HG03097 (cell line): ENCODE measurements around the gene RBFOX2.

Experiments
- ATAC-seq: cut with Tn5 transposase; IDR thresholded peaks from one replicate; pipeline ENCODE4 v1.9.1; 2021; ENCODE audit not compliant: unreplicated experiment, low FRiP score

RBFOX2 gene

DNA sequence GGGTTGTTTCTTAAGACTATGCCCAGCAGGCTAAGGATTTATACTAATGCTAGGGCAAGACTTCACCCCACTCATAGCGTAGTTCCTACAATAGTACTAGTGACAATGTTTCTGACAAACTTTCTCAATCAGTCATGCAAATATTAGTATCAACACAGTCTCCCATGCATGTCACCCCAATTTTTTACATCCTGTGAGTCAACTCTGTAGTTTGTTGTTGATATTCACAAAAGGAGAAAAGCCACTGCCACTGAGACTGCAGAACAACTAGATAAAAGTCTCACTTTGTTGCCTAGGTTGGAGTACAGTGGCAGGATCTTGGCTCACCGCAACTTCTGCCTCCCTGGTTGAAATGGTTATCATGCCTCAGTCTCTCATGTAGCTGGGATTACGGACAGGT, 155.2 kb downstream of the RBFOX2 start:
- no peak for ATAC-seq

DNA sequence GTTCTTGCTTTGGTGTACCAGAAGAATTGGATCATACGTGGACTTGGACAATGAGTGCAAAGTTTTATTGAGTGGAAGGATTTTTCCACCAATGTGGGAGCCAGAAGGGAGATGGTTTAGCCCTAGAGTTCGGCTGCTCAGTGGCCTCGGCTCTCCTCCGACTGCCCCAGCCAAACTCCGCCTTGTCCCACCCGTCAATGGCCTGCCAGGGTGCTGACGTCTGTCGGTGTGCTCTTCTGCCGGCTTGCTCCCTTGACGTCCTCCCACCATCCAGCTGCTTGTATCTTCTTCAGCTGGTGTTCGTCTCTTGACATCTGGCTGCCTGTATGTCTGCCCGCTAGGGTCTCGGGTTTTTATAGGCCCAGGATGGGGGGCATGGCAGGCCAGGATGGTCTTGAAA, 156.2 kb downstream of the RBFOX2 start:
- ATAC-seq, result no peak

DNA sequence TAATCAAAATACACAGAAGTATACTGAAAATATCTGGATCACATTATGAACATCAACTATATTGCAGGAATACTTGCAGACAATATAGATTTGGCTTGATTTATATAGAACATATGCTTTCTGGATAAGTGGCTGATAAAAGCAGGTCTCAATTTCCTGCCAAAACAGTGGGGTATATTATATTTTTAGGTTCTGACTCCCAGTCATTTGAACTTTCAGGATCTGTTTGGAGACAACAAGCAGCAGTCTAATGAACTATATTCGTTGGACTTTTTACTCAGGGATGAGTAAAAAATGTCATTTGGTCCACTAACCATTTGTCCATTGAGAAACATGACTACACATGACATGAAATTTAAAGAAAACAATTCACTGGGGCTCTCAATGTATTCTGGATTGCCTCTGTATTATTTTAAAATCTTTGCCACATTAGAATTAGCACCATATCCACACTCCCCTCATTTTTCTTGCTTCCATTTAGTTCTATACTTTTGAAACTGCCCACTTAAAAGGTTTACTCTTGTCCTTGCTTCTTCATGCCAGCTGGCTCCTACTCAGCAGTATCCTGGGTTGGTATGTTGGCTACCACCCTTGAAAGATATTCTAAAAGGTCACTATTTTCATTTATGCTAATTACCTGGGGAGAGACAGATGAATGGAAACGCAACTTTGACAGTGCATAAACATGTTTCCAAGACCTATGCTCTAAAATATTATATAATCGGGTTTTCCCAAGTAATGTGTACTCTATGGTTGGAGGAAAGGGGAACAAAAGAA, 157.9 kb downstream of the RBFOX2 start:
- ATAC-seq, result no peak

DNA sequence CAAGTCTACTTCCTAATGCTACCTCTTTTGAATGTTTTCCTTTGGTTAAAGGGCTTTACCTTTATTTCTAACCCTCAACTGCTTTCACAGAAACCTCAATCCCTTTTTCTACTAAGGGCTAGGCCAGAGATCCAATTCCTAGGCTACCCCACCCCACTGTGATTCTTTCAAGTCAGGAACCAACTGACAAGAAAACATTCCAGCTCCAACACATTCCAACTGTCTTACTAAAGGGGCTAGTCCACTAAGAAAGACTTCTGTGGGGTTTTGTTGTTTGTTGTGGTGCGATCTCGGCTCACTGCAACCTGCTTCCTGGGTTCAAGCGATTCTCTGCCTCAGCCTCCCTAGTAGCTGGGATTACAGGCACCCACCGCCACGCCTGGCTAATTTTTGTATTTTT, 159.7 kb downstream of the RBFOX2 start:
- no peak for ATAC-seq

DNA sequence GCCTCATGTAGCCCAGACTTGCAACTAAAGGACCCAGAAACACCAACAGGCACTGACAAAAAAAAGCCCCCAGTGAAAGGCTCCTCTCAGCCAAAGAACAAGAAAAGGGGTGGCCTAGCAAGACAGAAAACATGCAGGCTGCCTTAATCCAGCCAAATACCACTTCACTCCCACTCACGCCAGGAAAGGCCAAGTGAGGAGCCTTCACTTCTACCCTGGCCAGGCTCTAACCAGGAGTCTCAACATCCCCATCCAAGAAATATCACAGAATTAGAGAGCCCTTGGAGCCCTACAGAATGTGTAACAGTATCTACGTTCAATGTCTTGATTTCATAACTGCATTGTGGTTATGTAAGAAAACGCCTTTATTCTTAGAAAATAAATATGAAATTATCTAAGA, 162.0 kb downstream of the RBFOX2 start:
- ATAC-seq, result no peak

DNA sequence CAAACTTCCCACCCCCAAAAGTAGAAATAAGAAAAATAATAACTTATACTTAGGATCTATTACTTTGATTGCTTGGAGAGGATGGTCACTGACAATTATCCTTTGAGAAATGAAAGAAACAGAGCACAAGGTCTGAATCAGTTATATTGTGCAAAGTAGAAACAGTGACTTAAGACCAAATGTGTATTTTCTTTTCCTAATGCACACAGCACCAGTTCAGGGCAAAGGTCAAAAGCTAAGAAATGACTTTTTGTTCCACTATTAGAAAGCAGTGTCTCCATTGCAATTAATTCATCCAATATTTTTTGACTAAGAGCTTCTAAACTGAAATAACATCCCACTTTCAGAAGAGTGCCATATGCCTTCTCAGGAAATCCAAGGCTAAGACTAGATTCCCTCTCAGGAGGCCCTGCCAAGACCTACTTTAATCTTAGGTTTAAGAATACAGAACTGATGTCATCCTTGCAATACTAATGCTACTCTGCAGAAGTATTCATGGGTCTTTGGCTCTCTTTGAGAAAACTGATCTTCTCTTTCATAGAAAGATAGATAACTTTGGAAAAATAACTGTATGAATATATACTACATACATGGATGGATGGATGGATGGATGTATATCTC, 164.0 kb downstream of the RBFOX2 start:
- ATAC-seq, result no peak

DNA sequence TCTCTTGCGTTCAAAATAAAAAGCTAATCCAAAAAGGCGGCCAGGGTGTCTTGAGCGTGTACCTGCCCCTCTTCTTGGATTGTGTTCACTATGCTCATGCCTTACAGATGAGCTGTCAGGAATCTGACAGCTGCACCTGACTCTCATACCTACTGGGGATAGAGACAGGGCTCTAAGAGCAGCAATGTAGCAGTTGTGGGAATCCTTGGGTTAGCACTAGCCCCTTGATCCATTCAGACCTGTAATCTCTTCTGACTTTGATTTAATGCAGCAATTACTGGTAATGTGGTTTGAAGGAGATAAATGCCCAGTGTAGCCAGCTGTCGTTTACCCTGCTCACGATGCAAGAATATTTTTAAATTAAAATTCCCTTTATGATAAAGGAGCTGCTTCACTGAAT, 165.2 kb downstream of the RBFOX2 start:
- ATAC-seq, result no peak

DNA sequence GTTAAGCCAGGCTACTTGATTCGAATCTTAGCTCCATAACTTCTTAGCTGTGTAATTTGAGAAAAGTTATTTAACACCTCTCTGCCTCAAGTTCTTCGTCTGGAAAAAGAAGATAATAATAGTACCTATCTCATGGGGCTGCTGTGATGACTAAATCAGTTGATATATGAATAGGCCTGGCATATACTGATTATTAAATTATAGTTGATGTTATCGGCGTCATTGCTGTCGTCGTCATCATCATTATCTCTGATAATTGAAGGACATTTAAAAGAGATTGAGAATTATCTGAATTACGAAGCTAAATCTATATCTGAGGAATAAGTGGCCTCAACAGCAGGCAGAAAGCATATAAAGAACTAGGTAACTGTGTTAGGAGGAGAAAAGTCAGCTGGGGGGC, 165.9 kb downstream of the RBFOX2 start:
- ATAC-seq, result no peak

DNA sequence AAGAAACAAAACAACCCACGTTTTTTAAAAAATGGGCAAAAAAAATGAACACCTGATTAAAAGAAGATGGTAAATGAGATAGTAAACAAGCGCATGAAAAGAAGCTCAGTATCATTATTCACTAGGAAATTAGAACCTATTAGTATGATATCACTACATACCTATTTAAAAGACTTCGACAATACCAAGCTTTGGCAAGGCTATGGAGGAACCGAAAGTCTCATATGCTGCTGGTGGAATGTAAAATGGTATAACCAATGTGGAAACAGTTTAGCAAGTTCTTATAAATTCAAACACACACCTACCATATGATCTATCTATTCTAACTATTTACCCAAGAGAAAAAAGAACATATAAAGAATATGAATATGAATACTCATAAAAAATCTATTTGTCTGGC, 167.2 kb downstream of the RBFOX2 start:
- no peak for ATAC-seq

DNA sequence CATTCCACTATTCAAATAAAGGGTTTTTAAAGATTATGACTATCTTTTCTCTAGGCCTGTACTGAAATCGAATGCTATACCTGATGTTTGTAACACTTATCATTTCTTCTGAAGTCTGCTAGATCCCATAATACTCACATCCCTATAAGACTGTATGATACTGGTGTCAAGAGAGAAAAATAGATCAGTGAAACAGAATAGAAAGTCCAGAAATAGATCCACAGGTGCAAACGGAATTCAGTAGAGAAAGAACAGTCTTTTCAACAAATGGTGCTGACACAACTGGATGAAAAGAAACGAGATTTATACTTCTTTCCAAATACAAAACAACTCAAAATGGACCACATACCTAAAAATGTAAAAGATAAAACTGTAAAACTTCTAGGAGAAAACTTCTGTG, 167.8 kb downstream of the RBFOX2 start:
- no peak for ATAC-seq

DNA sequence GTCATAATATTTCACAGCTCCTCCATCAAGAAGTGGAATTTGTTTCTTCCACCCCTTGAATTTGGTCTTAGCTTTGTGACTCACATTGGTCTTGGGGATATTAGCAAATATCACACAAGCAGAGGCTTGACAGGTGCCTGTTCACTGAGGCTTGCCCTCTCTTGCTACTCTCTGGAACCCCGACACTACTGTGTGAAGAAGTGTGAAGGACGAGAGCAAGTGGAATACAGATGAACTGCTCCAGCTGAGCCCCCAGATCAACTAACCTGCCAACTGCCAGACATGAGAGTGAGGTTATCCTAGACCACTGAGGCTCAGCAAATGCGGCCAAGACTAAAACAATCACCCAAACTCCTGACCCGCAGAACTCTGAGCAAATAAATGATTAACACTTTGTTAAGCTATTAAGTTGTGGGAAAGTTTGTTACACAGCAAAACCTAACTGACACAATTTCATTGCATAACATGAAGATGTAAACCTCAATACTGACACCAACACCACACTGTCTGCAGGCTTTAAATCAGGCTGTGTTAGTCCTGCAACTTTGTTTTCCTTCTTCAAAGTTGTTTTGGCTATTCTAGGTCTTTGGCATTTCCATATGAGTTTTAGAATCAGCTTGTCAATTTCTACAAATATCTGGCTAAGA, 168.4 kb downstream of the RBFOX2 start:
- ATAC-seq, result no peak

DNA sequence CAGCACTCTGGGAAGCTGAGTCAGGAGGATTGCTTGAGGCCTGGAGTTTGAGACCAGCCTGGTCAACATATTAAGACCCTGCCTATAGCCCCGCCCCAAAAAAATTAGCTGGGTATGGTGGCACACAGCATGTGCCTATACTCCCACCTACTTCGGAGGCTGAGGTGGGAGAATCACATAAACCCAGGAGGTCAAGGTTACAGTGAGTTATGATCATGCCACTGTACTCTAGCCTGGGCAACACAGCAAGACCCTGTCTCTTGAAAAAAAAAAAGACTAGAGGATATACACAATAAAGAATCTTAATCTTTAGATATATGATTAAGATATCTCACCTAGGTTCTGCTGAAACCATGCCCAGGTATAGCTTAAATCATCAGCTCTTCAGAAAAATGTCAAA, 174.3 kb downstream of the RBFOX2 start:
- ATAC-seq, result no peak

DNA sequence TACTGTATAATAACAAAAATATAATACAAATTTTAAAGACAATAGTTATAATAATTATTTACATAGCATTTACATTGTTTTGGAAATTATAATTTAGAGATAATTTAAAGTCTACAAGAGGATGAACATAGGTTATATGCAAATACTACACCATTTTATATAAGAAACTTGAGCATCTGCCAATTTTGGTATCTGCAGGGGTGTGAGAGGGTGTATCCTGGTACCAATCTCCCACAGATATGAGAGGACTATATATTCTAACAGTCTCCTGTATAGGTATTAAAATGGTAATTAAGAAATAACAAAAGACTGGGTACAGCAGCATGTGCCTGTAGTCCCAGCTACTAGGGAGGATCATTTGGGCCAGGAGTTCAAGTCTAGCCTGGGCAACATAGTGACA, 176.5 kb downstream of the RBFOX2 start:
- ATAC-seq, result no peak

DNA sequence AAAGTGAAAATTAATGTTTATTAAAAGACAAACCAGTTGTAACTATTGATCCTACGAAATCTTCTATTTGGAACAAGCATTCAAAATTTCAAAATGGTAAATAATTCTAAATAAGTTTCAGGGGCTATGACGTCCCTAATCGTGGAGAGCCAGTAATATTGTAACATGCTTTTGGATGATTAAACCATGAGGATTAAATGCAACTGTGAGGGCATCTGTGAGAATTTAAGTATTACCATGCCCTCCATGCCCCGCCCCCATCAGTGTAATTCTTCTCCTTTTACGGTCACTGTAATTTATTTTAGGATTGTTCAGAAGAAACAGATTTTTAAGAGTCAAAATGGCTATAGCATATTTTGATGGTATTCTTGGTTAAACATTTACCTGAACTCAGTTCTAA, 177.8 kb downstream of the RBFOX2 start:
- ATAC-seq, result no peak

DNA sequence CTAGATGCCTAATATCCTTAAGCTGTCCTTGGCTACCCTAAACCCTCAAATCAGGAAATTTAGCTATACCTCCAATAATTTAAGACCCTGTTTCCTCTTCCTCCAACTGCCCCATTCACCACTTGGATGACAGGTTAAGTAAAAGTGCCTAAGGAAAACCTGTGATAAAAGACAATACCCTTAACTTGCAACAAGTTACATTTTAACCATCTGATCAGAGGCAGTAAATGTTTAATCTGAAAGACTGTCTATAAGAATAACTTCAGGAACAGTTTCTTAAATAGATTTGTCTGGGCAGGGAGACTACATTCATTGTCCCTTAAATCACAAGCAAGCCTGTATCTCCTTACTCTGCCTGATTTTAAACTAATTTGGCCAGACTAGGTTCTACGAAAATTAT, 181.8 kb downstream of the RBFOX2 start:
- ATAC-seq, result no peak

DNA sequence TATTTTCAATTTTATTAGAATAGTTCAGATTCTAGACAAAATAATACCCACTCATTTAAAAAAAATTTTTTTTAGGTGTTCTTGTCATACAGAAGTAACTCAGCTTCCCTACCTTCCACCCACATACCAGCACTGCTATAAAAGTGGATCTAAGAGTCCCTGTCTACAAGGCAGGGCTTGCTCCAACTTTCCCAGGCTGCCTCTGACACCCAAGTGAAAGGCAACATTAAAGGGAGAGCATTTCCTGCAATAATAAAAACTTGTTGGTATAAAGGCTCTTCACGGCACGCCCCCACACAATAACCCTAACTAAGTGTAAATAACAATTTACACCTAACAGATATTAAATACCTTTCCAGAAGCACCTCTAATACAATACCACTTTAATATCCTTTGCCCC, 183.7 kb downstream of the RBFOX2 start:
- ATAC-seq, result no peak

DNA sequence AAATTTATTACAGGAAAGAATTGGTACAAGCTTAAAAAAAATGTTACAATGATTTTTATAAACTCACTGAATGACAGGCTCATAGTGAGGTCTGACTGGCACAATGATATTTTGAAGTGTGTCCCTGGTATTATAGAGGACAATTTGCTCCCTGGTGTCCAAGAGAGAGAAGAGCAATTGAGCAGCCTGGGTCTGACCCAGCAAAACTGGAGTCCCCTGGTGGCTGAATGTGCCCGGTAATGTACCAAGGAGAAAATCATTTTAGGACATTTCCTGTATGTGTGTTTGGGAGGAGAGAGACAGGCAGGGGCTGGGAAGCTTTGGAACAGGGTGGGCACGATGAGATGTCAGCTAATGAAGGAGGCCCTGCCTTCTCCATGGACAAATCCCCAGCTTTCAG, 185.7 kb downstream of the RBFOX2 start:
- no peak for ATAC-seq

DNA sequence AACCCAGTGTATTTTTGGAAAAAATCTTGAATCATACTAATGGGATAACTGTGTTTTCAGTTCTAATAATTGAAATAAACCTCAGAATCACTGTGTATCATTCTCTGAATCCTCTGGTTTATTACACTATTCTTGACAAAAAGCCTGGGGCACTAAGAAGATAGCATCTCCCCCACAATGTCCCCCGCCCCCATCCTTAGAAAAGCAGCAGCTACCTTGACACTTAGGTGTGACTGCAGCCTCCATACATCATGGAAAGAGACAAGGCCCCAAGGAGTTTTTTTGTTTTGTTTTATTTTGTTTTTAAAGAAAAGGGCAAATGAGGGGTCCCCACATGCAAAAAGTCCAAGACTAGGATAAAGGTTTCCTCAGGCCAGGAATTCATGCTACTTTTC, 186.1 kb downstream of the RBFOX2 start:
- no peak for ATAC-seq

DNA sequence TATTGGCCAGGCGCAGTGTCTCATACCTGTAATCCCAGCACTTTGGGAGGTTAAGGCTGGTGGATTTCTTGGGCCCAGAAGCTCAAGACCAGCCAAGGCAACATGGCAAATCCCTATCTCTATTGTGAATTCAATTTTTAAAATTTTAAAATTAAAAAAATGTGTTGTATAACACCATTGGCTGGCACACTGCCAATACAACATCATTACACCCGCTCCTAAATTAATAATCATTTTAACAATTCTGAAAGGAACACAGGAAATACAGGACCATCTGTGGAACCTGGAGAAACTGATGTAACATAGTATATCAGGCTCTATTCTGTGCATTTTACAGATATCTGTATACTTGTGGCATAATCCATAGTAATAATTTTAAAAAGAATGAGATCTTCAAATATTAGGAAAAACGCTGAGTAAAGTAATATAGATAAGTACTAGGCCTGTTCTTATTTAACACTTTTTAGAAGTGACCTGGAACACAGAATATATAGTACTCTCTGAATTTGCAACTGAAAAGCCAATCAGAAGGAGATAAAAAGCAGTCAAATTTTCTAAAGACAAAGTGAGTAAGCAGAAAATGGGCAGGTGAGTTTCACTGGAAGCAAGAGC, 186.6 kb downstream of the RBFOX2 start:
- ATAC-seq, result no peak

DNA sequence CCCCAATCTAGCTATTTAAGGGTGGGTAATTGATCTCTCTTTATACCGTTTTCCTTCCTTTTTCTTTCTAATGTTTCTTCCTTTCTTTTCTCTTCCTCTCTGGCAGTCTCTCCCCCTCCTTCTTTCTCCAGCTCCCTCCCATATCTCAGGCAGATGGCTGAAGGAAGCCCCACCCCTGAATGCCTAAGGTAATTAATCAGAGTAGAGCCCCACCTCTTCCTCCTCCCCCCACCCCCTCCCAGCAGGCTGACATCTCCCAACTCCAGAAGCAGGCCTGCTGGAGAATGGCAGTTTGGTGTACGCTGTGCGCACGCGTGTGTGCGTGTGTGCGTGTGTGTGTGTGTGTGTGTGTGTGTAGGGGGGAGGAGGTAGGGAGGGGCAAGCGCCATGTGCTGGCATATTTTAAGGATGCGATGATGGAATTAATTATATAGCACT, 188.3 kb downstream of the RBFOX2 start:
- ATAC-seq, result no peak

DNA sequence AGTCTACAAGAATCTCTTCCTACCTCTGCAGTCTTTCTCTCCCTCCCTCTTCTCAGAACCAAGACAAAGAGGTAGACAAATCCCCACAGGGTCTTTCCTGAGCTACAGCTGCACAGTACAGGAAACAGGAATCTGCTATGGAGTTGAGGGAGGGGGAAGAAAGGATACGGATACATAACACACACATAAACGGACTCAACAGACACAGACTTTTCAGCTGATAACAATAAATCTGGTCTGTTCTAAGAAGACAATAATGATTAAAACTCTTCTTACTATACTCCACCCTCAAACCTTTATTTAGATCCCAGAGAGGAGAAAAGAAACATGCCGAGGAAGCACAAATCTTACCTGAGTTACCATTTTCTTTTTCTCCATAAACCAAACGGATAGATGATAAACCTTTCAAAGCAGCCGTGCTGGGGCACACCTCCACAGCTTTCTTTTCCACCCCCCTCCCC, 188.8 kb downstream of the RBFOX2 start:
- ATAC-seq, result no peak
